K562 (cell line): ENCODE data around the gene SLCO2A1. TPM values are rescaled to one million over a fixed set of nuclear protein-coding genes. Genes with fewer than 3 reads are reported as not detected.

Source experiments
- ATAC-seq: fragments of 200-7000 bp; cut with Tn5 transposase; 3 replicates; pipeline ENCODE4 v1.9.1; 2020; ENCODE audit warnings: moderate library complexity
- BruUV-seq: library from RNA; stranded (reverse); fragments of 400-500 nt; replicated peaks from 2 replicates; lab custom pipeline; 2021; lab: Mats Ljungman, UMichigan
- CTCF ChIA-PET: fragments of 300-600 bp; formaldehyde crosslinking; extraction: SDS; loops from one replicate; lab custom pipeline; 2021; ENCODE audit warnings: low intra/inter-chr PET ratio; lab: Yijun Ruan, JAX
- POLR2A ChIA-PET: fragments of 300-600, 350-650 bp; sonication (Branson Sonifier 250); formaldehyde crosslinking; extraction: SDS; loops from one replicate; lab custom pipeline; 2021; ENCODE audit warnings: antibody characterized with exemption, inconsistent platforms; lab: Yijun Ruan, JAX
- DNase-seq, 4 experiments: peaks; one replicate each; pipeline versions ENCODE4 v3.0.0 to v3.0.0-alpha.2; 2011 to 2018; ENCODE audit warnings: low spot score in 3 of 4, mixed read lengths in 3 of 4; ENCODE audit errors: extremely low read depth in 1 of 4
- FAIRE-seq: peaks from 2 replicates; lab custom pipeline; 2011; peaks lifted over from hg19 to GRCh38; lab: Jason Lieb, UNC
- H2AFZ ChIP-seq: 2 replicates; pipeline ENCODE4 v1.6.0; 2011; ENCODE audit warnings: low read depth, low read length, control low read depth, inconsistent platforms
- H3K27ac ChIP-seq: fragments of 200-600 bp; 3 replicates; pipeline ENCODE4 v1.8.0; 2011; ENCODE audit warnings: low read depth, mild to moderate bottlenecking, control low read depth, inconsistent platforms, low read length, moderate library complexity, mixed read lengths; ENCODE audit errors: extremely low read depth
- H3K27me3 ChIP-seq, 2 experiments: fragments of 300-600 bp in 1 of 2; 2 replicates in 1 of 2; 3 replicates in 1 of 2; pipeline versions ENCODE4 v1.6.0 to v1.8.0; 2011; ENCODE audit warnings: inconsistent platforms in 2 of 2, low read length in 2 of 2, mild to moderate bottlenecking in 1 of 2, mixed read lengths in 1 of 2, moderate library complexity in 1 of 2; ENCODE audit not compliant: control insufficient read depth in 2 of 2, insufficient read depth in 2 of 2
- H3K36me3 ChIP-seq: fragments of 300-600 bp; 3 replicates; pipeline ENCODE4 v1.8.0; 2011; ENCODE audit warnings: mild to moderate bottlenecking, low read length, inconsistent platforms; ENCODE audit not compliant: control insufficient read depth, insufficient read depth
- H3K4me1 ChIP-seq, 2 experiments: fragments of 200-600 bp in 1 of 2; replicated peaks in 1 of 2; 2 replicates in 1 of 2; 3 replicates in 1 of 2; pipeline versions ENCODE4 v1.5.1 to v1.8.0; 2011; ENCODE audit warnings: inconsistent platforms in 2 of 2, low read length in 2 of 2, mild to moderate bottlenecking in 1 of 2, mixed read lengths in 1 of 2, moderate library complexity in 1 of 2; ENCODE audit not compliant: control insufficient read depth in 2 of 2, insufficient read depth in 2 of 2
- H3K4me2 ChIP-seq: 2 replicates; pipeline ENCODE4 v1.6.1; 2011; ENCODE audit warnings: low read length, control low read depth, inconsistent platforms, mixed read lengths; ENCODE audit not compliant: insufficient read depth
- H3K4me3 ChIP-seq: fragments of 200-600 bp; sonication (generic), shearing (Covaris generic); 2 replicates; pipeline ENCODE4 v1.5.1; 2016; ENCODE audit warnings: control low read depth, inconsistent platforms
- H3K79me2 ChIP-seq: fragments of 200-600 bp; 3 replicates; pipeline ENCODE4 v1.8.0; 2011; ENCODE audit warnings: low read length, inconsistent platforms; ENCODE audit not compliant: control insufficient read depth, insufficient read depth
- H3K9ac ChIP-seq, 2 experiments: 2 replicates each; pipeline versions ENCODE4 v1.6.0 to v1.6.1; 2011; ENCODE audit warnings: low read depth in 2 of 2, low read length in 2 of 2, control low read depth in 1 of 2, inconsistent platforms in 1 of 2, mild to moderate bottlenecking in 1 of 2, mixed read lengths in 1 of 2; ENCODE audit not compliant: insufficient read depth in 1 of 2
- H3K9me1 ChIP-seq: one replicate; pipeline ENCODE4 v1.6.0; 2011; ENCODE audit warnings: inconsistent platforms, mild to moderate bottlenecking, low read length, moderate library complexity; ENCODE audit not compliant: control insufficient read depth, insufficient read depth
- H3K9me3 ChIP-seq: replicated peaks from 2 replicates; pipeline ENCODE4 v1.5.1; 2011; ENCODE audit warnings: low read depth, low read length, inconsistent platforms; ENCODE audit not compliant: control insufficient read depth, insufficient read depth
- H4K20me1 ChIP-seq: replicated peaks from 2 replicates; pipeline ENCODE4 v1.6.1; 2011; ENCODE audit warnings: low read length, inconsistent platforms, mixed read lengths; ENCODE audit not compliant: control insufficient read depth, insufficient read depth
- MTA3 ChIP-seq: fragments of 450-650 bp; formaldehyde crosslinking; IDR thresholded peaks from 2 replicates; pipeline ENCODE4 v1.6.1; 2017; ENCODE audit warnings: mild to moderate bottlenecking, borderline replicate concordance
- RBFOX2 ChIP-seq: fragments of 200-400 bp; formaldehyde crosslinking; IDR thresholded peaks from 2 replicates; pipeline ENCODE4 v1.6.1; 2017; ENCODE audit warnings: low read depth, mild to moderate bottlenecking, low read length, moderate library complexity
- ZNF395 ChIP-seq: fragments of 200-800 bp; sonication (Bioruptor generic); IDR thresholded peaks from 2 replicates; pipeline ENCODE4 v1.6.1; 2017; ENCODE audit warnings: missing genetic modification characterization, missing compliant biosample characterization
- WGBS: fragments of 100-300 bp; shearing (Covaris generic); methylation state at CpG from one replicate; pipeline ENCODE4 v1.1.6; 2016; ENCODE audit warnings: low coverage, mixed read lengths; ENCODE audit not compliant: insufficient coverage; ENCODE audit errors: missing lambda C conversion rate; 5-methylcytosine and 5-hydroxymethylcytosine counted together
- in situ Hi-C: fragments of 300-500 bp; cut with MboI; formaldehyde crosslinking; loops from 4 replicates; pipeline ENCODE4 v1.15.0; 2018; ENCODE audit warnings: inconsistent platforms, mixed read lengths
- intact Hi-C: fragments of 100-400 bp; cut with micrococcal nuclease; formaldehyde crosslinking; loops from 2 replicates; pipeline ENCODE4 v1.14.2; 2022
- polyA plus RNA-seq, 8 experiments: library from polyadenylated mRNA; depleted of rRNA in 4 of 8; stranded (reverse) in 5 of 8; unstranded in 3 of 8; fragments of >200 nt; fragmentation: Nextera tagmentation in 2 of 8; fragmentation: Illumina TruSeq in 1 of 8; extraction: Ambion mirVana in 2 of 8; extraction: Trizol in 1 of 8; gene quantifications; 2 replicates each; pipeline versions ENCODE4 v1.2.1 to v1.2.3, GENCODE V29; 2011 to 2014; ENCODE audit warnings: inconsistent platforms in 1 of 8, missing spikeins in 1 of 8
- total RNA-seq, 7 experiments: library from RNA; depleted of rRNA in 6 of 7; stranded (reverse); fragments of >200 nt in 6 of 7; fragmentation: Illumina TruSeq in 2 of 7; extraction: Trizol in 2 of 7; gene quantifications; 2 replicates each; pipeline versions ENCODE4 v1.2.1 to v1.2.3, GENCODE V29; 2011 to 2021; ENCODE audit warnings: low replicate concordance in 1 of 7

SLCO2A1 gene
- total and polyA plus RNA-seq, 9 of the 15 experiments (the other 6 are each of a cell fraction or from before 2014, with no cell fraction given) = 0.16 to 1.0 TPM; not detected in 7

- Histone ChIP-seq H3K4me2 (no peak overlapping the region), H3K27ac (no peak overlapping the region), H2AFZ (no peak overlapping the region), H3K4me1 (no peaks in the 10 kb centered on the region), H3K4me3 (no peak overlapping the region), H3K27me3 (peaks cover 0 to 4% of the 10 kb centered on the region in 2 experiments; a peak in 1 of 5 replicates), H4K20me1 (no peaks in the 10 kb centered on the region), H3K36me3 (no peaks in the 10 kb centered on the region)
- ChIA-PET CTCF (no interaction called here), POLR2A (no interaction called here)
- no TSS peak for BruUV-seq
- intact Hi-C loops = no loop called here
- FAIRE-seq (no peak), ATAC-seq (no peak)
- WGBS = 0% methylated on average over 3 of the region's 3 CpGs
- TF ChIP-seq RBFOX2 = no peak
- TF ChIP-seq, all 486 proteins: peak for 0
- in situ Hi-C loops = no loop called here
- Histone ChIP-seq H3K9me3 (no peaks in the 10 kb centered on the region), H3K9ac (no peak overlapping the region), H3K9me1 (no peaks in the 10 kb centered on the region), H3K79me2 (no peaks in the 10 kb centered on the region)
- DNase-seq = no peak
Measured at GRCh38 chr3:134007819-134008218, 21.9 kb downstream of the SLCO2A1 start.

DNA sequence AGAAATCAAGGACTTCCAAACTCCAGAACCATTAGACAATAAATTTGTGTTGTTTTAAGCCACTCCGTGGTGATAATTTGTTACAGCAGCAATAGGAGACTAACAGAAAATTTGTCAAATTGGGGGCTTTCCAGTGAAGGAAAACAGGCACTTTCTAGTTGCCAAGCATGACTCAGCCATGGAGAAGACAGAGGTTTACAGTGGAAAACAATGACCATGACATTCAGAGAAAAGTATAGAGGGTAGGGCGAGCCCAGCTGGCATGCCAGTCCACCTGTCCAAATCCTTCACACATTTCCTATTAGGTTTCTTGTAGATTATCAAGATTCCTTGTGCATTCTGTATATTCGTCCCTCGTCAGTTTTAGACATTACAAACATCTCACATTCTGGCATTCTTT lies 24.9 kb downstream of the SLCO2A1 start:
- Histone ChIP-seq H3K4me2 (no peak overlapping the region), H3K27me3 (peaks cover 0 to 5% of the 10 kb centered on the region in 2 experiments; a peak in 3 of 5 replicates), H3K27ac (no peak overlapping the region), H3K4me1 (no peaks in the 10 kb centered on the region; a peak in 1 of 5 replicates), H2AFZ (no peak overlapping the region)
- BruUV-seq = no TSS peak
- POLR2A ChIA-PET = no interaction called here
- ATAC-seq = no peak
- no peak for TF ChIP-seq MTA3
- no peak for TF ChIP-seq ZNF395
- TF ChIP-seq, all 486 proteins: peak for 0
- no peaks in the 10 kb centered on the region for H3K9me1 ChIP-seq
- FAIRE-seq (no peak), DNase-seq (no peak)
- no peak overlapping the region for H3K9ac ChIP-seq
- CTCF ChIA-PET = no interaction called here
- WGBS = 3% methylated on average over 4 of the region's 4 CpGs
- H4K20me1 ChIP-seq = 0 out of 2 replicates have a peak, but pooled peaks cover 3% of the 10 kb centered on the region
- in situ Hi-C loops = no loop called here
- H3K79me2 ChIP-seq = no peaks in the 10 kb centered on the region
- intact Hi-C loops = no loop called here
- H3K9me3 ChIP-seq = no peaks in the 10 kb centered on the region
- no peak overlapping the region for H3K4me3 ChIP-seq
- H3K36me3 ChIP-seq = no peaks in the 10 kb centered on the region
